Karpas-422 (cell line): Measurements from ENCODE around the gene INTS1. TPM values are rescaled to one million over a fixed set of nuclear protein-coding genes. Genes with fewer than 3 reads are reported as not detected.
A peak's percentile ranks its signal among the peaks of the same experiment; 100 is the strongest.

Experiments
- DNase-seq: peaks from one replicate; pipeline ENCODE4 v3.0.0-alpha.2; 2015
- H2AFZ ChIP-seq: fragments of 200-600 bp; sonication (generic); 2 replicates; pipeline ENCODE4 v1.6.1; 2014; ENCODE audit warnings: antibody characterized with exemption, low read length, mixed read lengths
- H3K27ac ChIP-seq: fragments of 200-600 bp; sonication (generic); 2 replicates; pipeline ENCODE4 v1.5.1; 2014; ENCODE audit warnings: mild to moderate bottlenecking, low read length, moderate library complexity
- H3K27me3 ChIP-seq: fragments of 200-600 bp; sonication (generic); 2 replicates; pipeline ENCODE4 v1.6.1; 2014; ENCODE audit warnings: low read length, mixed read lengths
- H3K36me3 ChIP-seq: fragments of 200-600 bp; sonication (generic); 2 replicates; pipeline ENCODE4 v1.6.1; 2014; ENCODE audit warnings: low read length, mixed read lengths; ENCODE audit not compliant: insufficient read depth
- H3K4me1 ChIP-seq: fragments of 200-600 bp; sonication (generic); 2 replicates; pipeline ENCODE4 v1.6.1; 2014; ENCODE audit warnings: mild to moderate bottlenecking, low read length, mixed read lengths
- H3K4me2 ChIP-seq: fragments of 200-600 bp; sonication (generic); 2 replicates; pipeline ENCODE4 v1.6.1; 2014; ENCODE audit warnings: low read length, low read depth, mild to moderate bottlenecking; ENCODE audit not compliant: poor library complexity, severe bottlenecking
- H3K4me3 ChIP-seq: fragments of 200-600 bp; sonication (generic); 2 replicates; pipeline ENCODE4 v1.5.1; 2014; ENCODE audit warnings: mild to moderate bottlenecking, antibody characterized with exemption, low read length, mixed read lengths
- H3K79me2 ChIP-seq: fragments of 200-600 bp; sonication (generic); 2 replicates; pipeline ENCODE4 v1.6.1; 2014; ENCODE audit warnings: mild to moderate bottlenecking, low read length, mixed read lengths
- H3K9ac ChIP-seq: fragments of 200-600 bp; sonication (generic); 2 replicates; pipeline ENCODE4 v1.6.0; 2014; ENCODE audit warnings: low read length
- H3K9me2 ChIP-seq: fragments of 200-600 bp; sonication (generic), shearing (Covaris generic); replicated peaks from 2 replicates; pipeline ENCODE4 v1.6.0; 2014; ENCODE audit warnings: mild to moderate bottlenecking, low read length, moderate library complexity; ENCODE audit not compliant: insufficient read depth
- H3K9me3 ChIP-seq: fragments of 300-700, 200-600 bp; sonication (generic); 2 replicates; pipeline ENCODE4 v1.6.1; 2014; ENCODE audit warnings: low read length, mixed read lengths
- H4K20me1 ChIP-seq: fragments of 200-600 bp; sonication (generic); 2 replicates; pipeline ENCODE4 v1.6.1; 2014; ENCODE audit warnings: mild to moderate bottlenecking, antibody characterized with exemption, low read length, low read depth; ENCODE audit not compliant: insufficient read depth
- total RNA-seq: library from RNA; depleted of rRNA; stranded (reverse); fragments of >200 nt; shearing (Covaris generic); gene quantifications from 2 replicates; pipeline ENCODE4 v1.2.3, GENCODE V29; 2014; ENCODE audit warnings: low replicate concordance

INTS1 gene
- total RNA-seq, 1 experiment from 2014 or later: 25.7 TPM

- Histone ChIP-seq H3K27ac (no peak overlapping the region), H3K9me2 (no peaks in the 10 kb centered on the region)
Measured at GRCh38 chr7:1436608-1437007, 67.6 kb downstream of the INTS1 start.

GRCh38 chr7:1434891-1435670, 69.1 kb downstream of the INTS1 start:
- no peaks in the 10 kb centered on the region for H3K27me3 ChIP-seq
- H4K20me1 ChIP-seq: no peaks in the 10 kb centered on the region
- no peak overlapping the region for H3K27ac ChIP-seq
- no peaks in the 10 kb centered on the region for H3K36me3 ChIP-seq
- no peak overlapping the region for H2AFZ ChIP-seq
- no peaks in the 10 kb centered on the region for H3K9me2 ChIP-seq
- no peak for DNase-seq
- H3K4me3 ChIP-seq: no peak overlapping the region
- H3K4me2 ChIP-seq: no peak overlapping the region
- H3K79me2 ChIP-seq: no peaks in the 10 kb centered on the region
- H3K9me3 ChIP-seq: no peaks in the 10 kb centered on the region
- H3K4me1 ChIP-seq: no peaks in the 10 kb centered on the region
- H3K9ac ChIP-seq: no peak overlapping the region

More at GRCh38 chr7:1436608-1437007, 67.6 kb downstream of the INTS1 start:
- Histone ChIP-seq H3K79me2 (no peaks in the 10 kb centered on the region), H3K27me3 (no peaks in the 10 kb centered on the region), H3K4me1 (no peaks in the 10 kb centered on the region), H4K20me1 (no peaks in the 10 kb centered on the region), H3K9ac (no peak overlapping the region), H3K36me3 (no peaks in the 10 kb centered on the region), H3K9me3 (no peaks in the 10 kb centered on the region), H3K4me2 (no peak overlapping the region), H3K4me3 (no peak overlapping the region), H2AFZ (no peak overlapping the region)
- DNase-seq: no peak

- DNase-seq: no peak
- Histone ChIP-seq H3K27me3 (no peaks in the 10 kb centered on the region), H4K20me1 (no peaks in the 10 kb centered on the region), H3K79me2 (no peaks in the 10 kb centered on the region), H3K9me3 (no peaks in the 10 kb centered on the region), H3K9ac (no peak overlapping the region), H3K36me3 (no peaks in the 10 kb centered on the region), H3K4me3 (no peak overlapping the region), H3K27ac (no peak overlapping the region), H3K4me2 (no peak overlapping the region), H2AFZ (no peak overlapping the region), H3K9me2 (no peaks in the 10 kb centered on the region), H3K4me1 (no peaks in the 10 kb centered on the region)
Measured at GRCh38 chr7:1434165-1434718, 69.9 kb downstream of the INTS1 start.

- no peak for DNase-seq
- H3K4me2 ChIP-seq: no peak overlapping the region
- no peak overlapping the region for H3K4me3 ChIP-seq
- H3K79me2 ChIP-seq: no peaks in the 10 kb centered on the region
- no peaks in the 10 kb centered on the region for H3K36me3 ChIP-seq
- no peaks in the 10 kb centered on the region for H3K4me1 ChIP-seq
- no peak overlapping the region for H3K27ac ChIP-seq
- no peaks in the 10 kb centered on the region for H4K20me1 ChIP-seq
- H3K9me3 ChIP-seq: no peaks in the 10 kb centered on the region
- no peak overlapping the region for H2AFZ ChIP-seq
- H3K27me3 ChIP-seq: no peaks in the 10 kb centered on the region
- no peaks in the 10 kb centered on the region for H3K9me2 ChIP-seq
- H3K9ac ChIP-seq: no peak overlapping the region
Measured at GRCh38 chr7:1433128-1433920, 70.9 kb downstream of the INTS1 start.

- DNase-seq: peak; percentile 90
- no peak overlapping the region for H2AFZ ChIP-seq
- H3K4me3 ChIP-seq: no peak overlapping the region
- no peaks in the 10 kb centered on the region for H3K4me1 ChIP-seq
- H3K79me2 ChIP-seq: no peaks in the 10 kb centered on the region
- no peak overlapping the region for H3K9ac ChIP-seq
- no peaks in the 10 kb centered on the region for H3K27me3 ChIP-seq
- H4K20me1 ChIP-seq: no peaks in the 10 kb centered on the region
- H3K36me3 ChIP-seq: no peaks in the 10 kb centered on the region
- no peaks in the 10 kb centered on the region for H3K9me3 ChIP-seq
- no peak overlapping the region for H3K4me2 ChIP-seq
- H3K27ac ChIP-seq: no peak overlapping the region
- H3K9me2 ChIP-seq: no peaks in the 10 kb centered on the region
Measured at GRCh38 chr7:1432411-1433082, 71.6 kb downstream of the INTS1 start.

GRCh38 chr7:1431634-1432380, 72.4 kb downstream of the INTS1 start:
- H3K9ac ChIP-seq: no peak overlapping the region
- no peak overlapping the region for H3K4me2 ChIP-seq
- no peak overlapping the region for H3K4me3 ChIP-seq
- no peaks in the 10 kb centered on the region for H3K9me2 ChIP-seq
- H3K36me3 ChIP-seq: no peaks in the 10 kb centered on the region
- no peaks in the 10 kb centered on the region for H3K4me1 ChIP-seq
- no peaks in the 10 kb centered on the region for H4K20me1 ChIP-seq
- no peaks in the 10 kb centered on the region for H3K27me3 ChIP-seq
- H3K9me3 ChIP-seq: no peaks in the 10 kb centered on the region
- no peak for DNase-seq
- H2AFZ ChIP-seq: no peak overlapping the region
- no peaks in the 10 kb centered on the region for H3K79me2 ChIP-seq
- no peak overlapping the region for H3K27ac ChIP-seq

GRCh38 chr7:1431226-1431625, 73.0 kb downstream of the INTS1 start:
- no peaks in the 10 kb centered on the region for H4K20me1 ChIP-seq
- no peak overlapping the region for H3K27ac ChIP-seq
- DNase-seq: no peak
- H3K4me1 ChIP-seq: no peaks in the 10 kb centered on the region
- no peaks in the 10 kb centered on the region for H3K27me3 ChIP-seq
- no peak overlapping the region for H2AFZ ChIP-seq
- no peaks in the 10 kb centered on the region for H3K9me2 ChIP-seq
- H3K79me2 ChIP-seq: no peaks in the 10 kb centered on the region
- no peaks in the 10 kb centered on the region for H3K36me3 ChIP-seq
- no peaks in the 10 kb centered on the region for H3K9me3 ChIP-seq
- no peak overlapping the region for H3K4me2 ChIP-seq
- no peak overlapping the region for H3K9ac ChIP-seq
- H3K4me3 ChIP-seq: no peak overlapping the region
